Cardiac muscle cell (in vitro differentiated cells and primary cell): ENCODE measurements around the gene PLAGL2. TPM values are rescaled to one million over a fixed set of nuclear protein-coding genes. Genes with fewer than 3 reads are reported as not detected.

Experiments used
- DNase-seq, 2 donors: peaks; one replicate each; pipeline versions ENCODE4 v3.0.0 to v3.0.0-alpha.2; 2010 to 2017; ENCODE audit warnings: low read depth in 1 of 2, low spot score in 1 of 2
- H3K27ac ChIP-seq: fragments of 200-600 bp; sonication (generic); 2 replicates; pipeline ENCODE4 v1.5.1; 2016
- H3K27me3 ChIP-seq: fragments of 200-600 bp; sonication (generic); 2 replicates; pipeline ENCODE4 v1.6.0; 2016; ENCODE audit warnings: control low read depth
- H3K36me3 ChIP-seq: fragments of 200-600 bp; sonication (generic); 2 replicates; pipeline ENCODE4 v1.5.1; 2016; ENCODE audit warnings: control low read depth
- H3K4me1 ChIP-seq: fragments of 200-600 bp; sonication (generic); 2 replicates; pipeline ENCODE4 v1.8.1; 2017; ENCODE audit warnings: low read depth, mild to moderate bottlenecking, mixed run types
- H3K4me3 ChIP-seq: fragments of 200-600 bp; sonication (generic); 2 replicates; pipeline ENCODE4 v1.5.1; 2016; ENCODE audit warnings: mild to moderate bottlenecking
- H3K9me3 ChIP-seq: fragments of 200-600 bp; sonication (generic); 2 replicates; pipeline ENCODE4 v1.5.1; 2017; ENCODE audit warnings: low read depth, mild to moderate bottlenecking, control low read depth
- polyA plus RNA-seq: library from polyadenylated mRNA; unstranded; fragments of >200 nt; fragmentation: Nextera tagmentation; extraction: Ambion mirVana; gene quantifications from 2 replicates; pipeline ENCODE4 v1.2.1, GENCODE V29; 2016
- total RNA-seq: library from RNA; depleted of rRNA; stranded (reverse); fragments of >200 nt; gene quantifications from 2 replicates; pipeline ENCODE4 v1.2.3, GENCODE V29; 2016
- TF ChIP-seq, protein P1 (sequence below): IDR thresholded peaks from 2 replicates; pipeline ENCODE4 v1.5.1; 2012; ENCODE audit warnings: low read depth, mild to moderate bottlenecking, low read length

Gene PLAGL2
- total and polyA plus RNA-seq, 2 experiments from 2014 or later, result 18.3 to 29.8 TPM

DNA sequence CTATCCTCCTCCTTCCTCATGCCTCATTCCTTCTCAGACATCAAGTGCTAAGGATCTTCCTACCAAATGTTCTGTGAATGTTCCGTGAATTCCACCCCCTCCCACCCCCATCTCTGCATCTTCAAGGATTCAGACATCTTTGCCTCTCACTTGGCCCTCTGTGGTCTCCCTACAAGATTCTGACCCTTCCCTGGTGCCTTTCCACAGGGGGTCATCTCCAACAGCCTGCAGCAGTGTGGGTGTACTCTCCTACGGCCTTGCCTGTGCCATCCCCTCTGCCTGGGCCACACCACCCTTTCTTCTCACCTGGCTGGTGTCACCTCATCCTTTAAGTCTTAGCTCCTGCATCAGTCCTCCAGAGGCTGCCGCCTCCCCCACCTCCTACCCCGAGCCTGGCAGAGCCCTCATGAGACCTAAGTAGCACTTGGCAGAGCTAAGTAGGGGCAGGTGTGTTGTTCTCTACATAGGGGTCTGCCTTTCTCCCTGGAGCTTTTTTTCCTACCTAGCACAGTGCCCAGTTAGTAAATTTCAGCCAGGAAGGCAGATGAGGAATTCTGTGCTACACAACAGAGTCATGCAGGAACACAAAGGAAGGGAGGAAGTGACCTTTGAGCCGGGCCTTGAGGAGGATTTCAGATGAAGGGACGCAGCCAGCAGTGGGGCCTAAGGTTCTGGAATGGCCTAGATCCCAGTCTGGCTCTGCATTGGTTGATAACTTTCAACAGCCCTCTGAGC is 55.0 kb downstream of the PLAGL2 start:
- no peak for DNase-seq
- H3K36me3 ChIP-seq, result peaks cover 17% of the 10 kb centered on the region
- H3K27ac ChIP-seq, result no peak overlapping the region
- H3K4me1 ChIP-seq, result no peaks in the 10 kb centered on the region
- no peaks in the 10 kb centered on the region for H3K9me3 ChIP-seq
- TF ChIP-seq, protein P1, sequence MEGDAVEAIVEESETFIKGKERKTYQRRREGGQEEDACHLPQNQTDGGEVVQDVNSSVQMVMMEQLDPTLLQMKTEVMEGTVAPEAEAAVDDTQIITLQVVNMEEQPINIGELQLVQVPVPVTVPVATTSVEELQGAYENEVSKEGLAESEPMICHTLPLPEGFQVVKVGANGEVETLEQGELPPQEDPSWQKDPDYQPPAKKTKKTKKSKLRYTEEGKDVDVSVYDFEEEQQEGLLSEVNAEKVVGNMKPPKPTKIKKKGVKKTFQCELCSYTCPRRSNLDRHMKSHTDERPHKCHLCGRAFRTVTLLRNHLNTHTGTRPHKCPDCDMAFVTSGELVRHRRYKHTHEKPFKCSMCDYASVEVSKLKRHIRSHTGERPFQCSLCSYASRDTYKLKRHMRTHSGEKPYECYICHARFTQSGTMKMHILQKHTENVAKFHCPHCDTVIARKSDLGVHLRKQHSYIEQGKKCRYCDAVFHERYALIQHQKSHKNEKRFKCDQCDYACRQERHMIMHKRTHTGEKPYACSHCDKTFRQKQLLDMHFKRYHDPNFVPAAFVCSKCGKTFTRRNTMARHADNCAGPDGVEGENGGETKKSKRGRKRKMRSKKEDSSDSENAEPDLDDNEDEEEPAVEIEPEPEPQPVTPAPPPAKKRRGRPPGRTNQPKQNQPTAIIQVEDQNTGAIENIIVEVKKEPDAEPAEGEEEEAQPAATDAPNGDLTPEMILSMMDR, result no peak
- no peak overlapping the region for H3K4me3 ChIP-seq
- H3K27me3 ChIP-seq, result no peaks in the 10 kb centered on the region

DNA sequence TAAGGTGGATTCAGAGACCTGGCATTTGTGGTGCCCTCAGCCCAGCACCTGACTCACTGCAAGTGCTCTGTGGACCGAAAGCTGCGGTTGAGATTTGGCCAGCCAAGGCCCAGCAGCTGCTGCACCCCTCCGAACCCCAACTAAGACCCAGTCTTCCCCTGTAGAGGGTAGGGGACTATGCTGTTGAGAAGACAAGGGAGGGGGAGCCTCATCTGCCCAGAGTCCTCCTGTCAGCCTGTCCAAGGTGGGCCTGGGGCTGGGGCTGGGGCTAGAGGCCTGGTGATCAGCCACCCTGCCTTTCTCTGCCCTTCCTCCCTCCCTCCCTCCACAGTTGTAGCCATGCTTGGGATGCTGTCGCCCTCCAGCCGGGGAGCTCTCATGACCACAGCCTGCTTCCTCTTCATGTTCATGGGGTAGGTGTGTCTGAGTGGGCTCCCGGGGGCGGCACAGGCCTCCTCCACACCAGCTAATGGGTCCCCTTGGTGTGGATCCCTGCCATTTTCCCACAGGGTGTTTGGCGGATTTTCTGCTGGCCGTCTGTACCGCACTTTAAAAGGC is 57.2 kb downstream of the PLAGL2 start:
- DNase-seq, result no peak
- Histone ChIP-seq H3K27ac (no peak overlapping the region), H3K4me3 (no peak overlapping the region), H3K9me3 (no peaks in the 10 kb centered on the region), H3K27me3 (no peaks in the 10 kb centered on the region), H3K4me1 (no peaks in the 10 kb centered on the region), H3K36me3 (peaks cover 24% of the 10 kb centered on the region)
- TF ChIP-seq, protein P1, result no peak

DNA sequence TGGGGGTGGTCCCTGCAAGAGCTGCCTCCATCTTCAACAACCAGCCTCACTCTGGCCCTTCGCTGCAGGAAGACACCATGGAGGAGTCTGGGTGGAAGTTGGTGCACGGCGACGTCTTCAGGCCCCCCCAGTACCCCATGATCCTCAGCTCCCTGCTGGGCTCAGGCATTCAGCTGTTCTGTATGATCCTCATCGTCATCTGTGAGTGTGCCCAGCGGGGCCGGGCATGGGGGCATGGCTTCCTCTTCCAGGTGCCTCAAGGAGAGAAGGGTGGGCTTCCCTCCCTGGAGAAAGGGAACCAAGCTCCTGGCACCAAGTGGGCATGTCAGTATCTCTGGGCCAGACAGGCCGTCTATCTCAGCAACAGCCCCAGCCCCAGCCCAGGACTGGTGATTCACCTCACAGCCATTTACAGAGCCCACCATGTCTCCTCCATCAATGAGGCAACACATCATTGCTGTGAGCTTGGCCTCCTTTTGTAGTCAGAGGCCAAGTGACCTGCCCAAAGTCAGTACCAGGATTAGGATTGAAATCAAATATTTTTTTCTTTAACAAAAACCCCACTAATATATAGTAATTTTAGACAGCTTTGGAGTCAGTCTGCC is 57.9 kb downstream of the PLAGL2 start:
- TF ChIP-seq, protein P1, result no peak
- Histone ChIP-seq H3K9me3 (no peaks in the 10 kb centered on the region), H3K27me3 (no peaks in the 10 kb centered on the region), H3K27ac (no peak overlapping the region), H3K4me1 (no peaks in the 10 kb centered on the region), H3K4me3 (no peak overlapping the region), H3K36me3 (peaks cover 29% of the 10 kb centered on the region)
- DNase-seq, result no peak

DNA sequence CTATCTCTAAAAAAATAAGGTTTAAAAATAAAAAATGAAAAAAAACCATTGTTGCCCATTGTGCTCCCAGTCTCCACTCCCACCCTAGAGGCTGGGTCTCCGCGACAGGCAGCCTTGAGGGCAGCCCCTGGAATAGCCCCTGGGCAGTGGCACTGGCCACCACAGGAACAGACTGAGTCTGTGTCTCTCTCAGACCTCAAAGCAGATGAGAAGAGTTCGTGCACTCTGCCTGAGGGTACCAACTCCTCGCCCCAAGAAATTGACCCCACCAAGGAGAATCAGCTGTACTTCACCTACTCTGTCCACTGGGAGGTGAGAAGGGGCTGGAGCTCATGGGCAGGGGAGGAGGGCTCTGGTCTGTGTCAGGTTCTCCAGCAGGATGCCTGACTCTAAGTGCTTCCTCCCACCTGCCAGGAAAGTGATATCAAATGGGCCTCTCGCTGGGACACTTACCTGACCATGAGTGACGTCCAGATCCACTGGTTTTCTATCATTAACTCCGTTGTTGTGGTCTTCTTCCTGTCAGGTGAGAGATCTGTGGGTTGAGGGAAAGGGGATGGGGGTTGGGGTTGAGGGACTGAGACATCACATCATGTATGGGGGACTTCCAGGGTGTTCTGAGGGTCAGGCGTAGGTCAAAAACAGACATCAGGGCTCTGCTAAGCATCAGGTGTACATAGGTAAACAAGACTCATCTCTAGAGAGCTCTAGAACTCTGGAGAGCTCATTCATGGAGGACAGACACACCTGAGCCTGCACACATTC is 62.5 kb downstream of the PLAGL2 start:
- H3K9me3 ChIP-seq, result no peaks in the 10 kb centered on the region
- TF ChIP-seq, protein P1, result no peak
- no peaks in the 10 kb centered on the region for H3K4me1 ChIP-seq
- no peak overlapping the region for H3K4me3 ChIP-seq
- no peak overlapping the region for H3K27ac ChIP-seq
- no peaks in the 10 kb centered on the region for H3K27me3 ChIP-seq
- DNase-seq, result no peak
- H3K36me3 ChIP-seq, result peaks cover 46% of the 10 kb centered on the region

DNA sequence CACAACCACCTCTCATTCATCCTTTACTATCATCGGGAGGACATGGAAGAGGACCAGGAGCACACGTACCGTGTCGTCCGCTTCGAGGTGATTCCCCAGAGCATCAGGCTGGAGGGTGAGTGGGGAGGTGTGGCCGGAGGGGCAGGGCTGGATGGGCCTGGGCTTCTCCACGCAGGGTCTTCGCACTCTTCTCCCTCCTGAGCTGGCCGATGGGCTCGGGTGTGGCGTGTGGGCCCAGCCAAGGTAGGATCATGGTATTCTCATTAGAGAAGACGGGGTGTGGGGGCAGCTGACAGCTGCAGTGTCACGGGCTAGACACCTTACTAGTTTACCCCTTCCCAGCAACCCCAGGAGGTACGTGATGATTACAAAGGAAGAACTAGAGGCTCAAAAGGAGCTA is 64.6 kb downstream of the PLAGL2 start:
- no peaks in the 10 kb centered on the region for H3K4me1 ChIP-seq
- no peaks in the 10 kb centered on the region for H3K27me3 ChIP-seq
- no peak for DNase-seq
- no peak overlapping the region for H3K4me3 ChIP-seq
- TF ChIP-seq, protein P1, result no peak
- H3K9me3 ChIP-seq, result no peaks in the 10 kb centered on the region
- no peak overlapping the region for H3K27ac ChIP-seq
- peaks cover 52% of the 10 kb centered on the region for H3K36me3 ChIP-seq

Other genes starting within 250 kb of the PLAGL2 start
- gene XKR7, start 239.6 kb downstream of the PLAGL2 start, total RNA-seq, result 0.03 and 0.04 TPM in 2 replicates
- 0.02 TPM in 1 of 2 replicates, not detected in the other for gene XKR7, start 239.6 kb downstream of the PLAGL2 start, polyA plus RNA-seq
- gene CCM2L, start 197.3 kb downstream of the PLAGL2 start, total RNA-seq, result 0.69 and 0.92 TPM in 2 replicates
- gene CCM2L, start 197.3 kb downstream of the PLAGL2 start, polyA plus RNA-seq, result 0.35 and 0.79 TPM in 2 replicates
- not detected in 2 replicates for gene HCK, start 155.5 kb downstream of the PLAGL2 start, total RNA-seq
- not detected in 2 replicates for gene HCK, start 155.5 kb downstream of the PLAGL2 start, polyA plus RNA-seq
- 38.9 and 52.5 TPM in 2 replicates for gene TM9SF4, start 98.0 kb downstream of the PLAGL2 start, total RNA-seq
- gene TM9SF4, start 98.0 kb downstream of the PLAGL2 start, polyA plus RNA-seq, result 54.6 and 71.3 TPM in 2 replicates
- gene POFUT1, start 137 bp upstream of the PLAGL2 start, total RNA-seq, result 26.2 and 31.4 TPM in 2 replicates
- 21.2 and 25.1 TPM in 2 replicates for gene POFUT1, start 137 bp upstream of the PLAGL2 start, polyA plus RNA-seq
- gene KIF3B, start 69.9 kb upstream of the PLAGL2 start, total RNA-seq, result 13.0 and 13.2 TPM in 2 replicates
- gene KIF3B, start 69.9 kb upstream of the PLAGL2 start, polyA plus RNA-seq, result 4.7 and 6.2 TPM in 2 replicates
- gene ASXL1, start 150.6 kb upstream of the PLAGL2 start, total RNA-seq, result 32.6 and 82.4 TPM in 2 replicates
- 50.3 and 97.9 TPM in 2 replicates for gene ASXL1, start 150.6 kb upstream of the PLAGL2 start, polyA plus RNA-seq